Retinal pigment epithelial cell (primary cell): ENCODE measurements around the gene SGPP2.

ENCODE experiments used
- DNase-seq: peaks from one replicate; pipeline ENCODE4 v3.0.0-alpha.2; 2010; ENCODE audit warnings: low read depth
- H3K4me3 ChIP-seq: 2 replicates; pipeline ENCODE4 v1.5.1; 2011; ENCODE audit warnings: mild to moderate bottlenecking, low read length, control low read depth, moderate library complexity
- TF ChIP-seq, protein P1 (sequence below): conservative IDR thresholded peaks from 2 replicates; pipeline ENCODE4 v1.5.1; 2011; ENCODE audit warnings: low read depth, low read length, control low read depth, inconsistent platforms

Gene SGPP2

DNA sequence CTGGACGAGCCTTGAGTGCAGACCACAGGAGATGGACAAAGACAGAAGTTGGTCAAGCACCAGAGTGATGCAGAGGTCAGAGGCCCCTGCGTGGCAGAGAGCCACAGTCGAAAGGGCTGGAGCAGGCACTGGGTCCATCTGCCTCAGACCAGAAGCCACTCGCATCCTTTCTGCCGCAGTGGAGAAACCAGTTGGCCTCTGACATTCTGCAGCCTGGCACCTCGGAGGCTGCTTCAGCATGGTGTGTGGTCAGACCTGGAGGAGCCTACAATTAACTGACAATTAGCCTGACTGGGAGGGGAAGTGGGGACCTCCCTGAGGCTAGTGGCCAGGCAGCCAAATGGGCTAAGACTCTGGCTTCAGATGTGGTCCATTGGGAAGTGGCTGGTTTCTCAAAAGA lies 111.1 kb downstream of the SGPP2 start:
- TF ChIP-seq, protein P1, sequence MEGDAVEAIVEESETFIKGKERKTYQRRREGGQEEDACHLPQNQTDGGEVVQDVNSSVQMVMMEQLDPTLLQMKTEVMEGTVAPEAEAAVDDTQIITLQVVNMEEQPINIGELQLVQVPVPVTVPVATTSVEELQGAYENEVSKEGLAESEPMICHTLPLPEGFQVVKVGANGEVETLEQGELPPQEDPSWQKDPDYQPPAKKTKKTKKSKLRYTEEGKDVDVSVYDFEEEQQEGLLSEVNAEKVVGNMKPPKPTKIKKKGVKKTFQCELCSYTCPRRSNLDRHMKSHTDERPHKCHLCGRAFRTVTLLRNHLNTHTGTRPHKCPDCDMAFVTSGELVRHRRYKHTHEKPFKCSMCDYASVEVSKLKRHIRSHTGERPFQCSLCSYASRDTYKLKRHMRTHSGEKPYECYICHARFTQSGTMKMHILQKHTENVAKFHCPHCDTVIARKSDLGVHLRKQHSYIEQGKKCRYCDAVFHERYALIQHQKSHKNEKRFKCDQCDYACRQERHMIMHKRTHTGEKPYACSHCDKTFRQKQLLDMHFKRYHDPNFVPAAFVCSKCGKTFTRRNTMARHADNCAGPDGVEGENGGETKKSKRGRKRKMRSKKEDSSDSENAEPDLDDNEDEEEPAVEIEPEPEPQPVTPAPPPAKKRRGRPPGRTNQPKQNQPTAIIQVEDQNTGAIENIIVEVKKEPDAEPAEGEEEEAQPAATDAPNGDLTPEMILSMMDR = no peak
- H3K4me3 ChIP-seq = no peak overlapping the region
- DNase-seq = no peak

DNA sequence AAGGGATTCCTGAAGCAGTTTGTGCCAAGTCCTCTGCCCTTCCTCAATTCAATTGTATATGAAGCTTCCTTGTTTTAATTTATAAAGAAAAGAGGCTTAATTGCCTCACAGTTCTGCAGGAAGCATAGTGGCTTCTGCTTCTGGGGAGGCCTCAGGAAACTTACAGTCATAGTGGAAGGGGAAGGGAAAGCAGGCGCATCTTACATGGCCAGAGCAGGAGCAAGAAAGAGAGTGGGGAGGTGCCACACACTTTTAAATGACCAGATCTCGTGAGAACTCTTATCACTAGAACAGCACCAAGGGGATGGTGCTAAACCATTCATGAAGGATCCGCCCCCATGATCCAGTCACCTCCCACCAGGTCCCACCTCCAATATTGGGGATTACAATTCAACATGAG lies 114.2 kb downstream of the SGPP2 start:
- TF ChIP-seq, protein P1 = no peak
- DNase-seq = no peak
- H3K4me3 ChIP-seq = no peak overlapping the region

DNA sequence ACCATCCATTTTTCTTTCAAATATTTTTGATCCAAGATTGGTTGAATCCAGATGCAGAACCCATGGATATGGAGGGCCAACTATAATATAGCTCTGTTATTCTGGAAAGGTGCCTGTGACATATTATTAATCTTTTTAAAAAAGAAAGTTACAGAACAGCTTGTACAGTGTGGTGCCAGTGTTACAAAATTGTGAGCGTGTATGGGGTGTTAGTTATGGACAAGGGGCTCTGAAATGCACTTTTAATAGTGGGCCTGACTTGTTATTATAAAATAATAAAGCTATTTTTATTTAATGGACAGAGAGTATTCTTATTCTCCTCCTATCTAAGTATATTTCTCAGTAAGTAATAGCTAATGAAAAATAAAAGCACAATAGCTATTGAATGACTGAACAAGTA lies 120.3 kb downstream of the SGPP2 start:
- TF ChIP-seq, protein P1 = no peak
- DNase-seq = no peak
- H3K4me3 ChIP-seq = no peak overlapping the region

DNA sequence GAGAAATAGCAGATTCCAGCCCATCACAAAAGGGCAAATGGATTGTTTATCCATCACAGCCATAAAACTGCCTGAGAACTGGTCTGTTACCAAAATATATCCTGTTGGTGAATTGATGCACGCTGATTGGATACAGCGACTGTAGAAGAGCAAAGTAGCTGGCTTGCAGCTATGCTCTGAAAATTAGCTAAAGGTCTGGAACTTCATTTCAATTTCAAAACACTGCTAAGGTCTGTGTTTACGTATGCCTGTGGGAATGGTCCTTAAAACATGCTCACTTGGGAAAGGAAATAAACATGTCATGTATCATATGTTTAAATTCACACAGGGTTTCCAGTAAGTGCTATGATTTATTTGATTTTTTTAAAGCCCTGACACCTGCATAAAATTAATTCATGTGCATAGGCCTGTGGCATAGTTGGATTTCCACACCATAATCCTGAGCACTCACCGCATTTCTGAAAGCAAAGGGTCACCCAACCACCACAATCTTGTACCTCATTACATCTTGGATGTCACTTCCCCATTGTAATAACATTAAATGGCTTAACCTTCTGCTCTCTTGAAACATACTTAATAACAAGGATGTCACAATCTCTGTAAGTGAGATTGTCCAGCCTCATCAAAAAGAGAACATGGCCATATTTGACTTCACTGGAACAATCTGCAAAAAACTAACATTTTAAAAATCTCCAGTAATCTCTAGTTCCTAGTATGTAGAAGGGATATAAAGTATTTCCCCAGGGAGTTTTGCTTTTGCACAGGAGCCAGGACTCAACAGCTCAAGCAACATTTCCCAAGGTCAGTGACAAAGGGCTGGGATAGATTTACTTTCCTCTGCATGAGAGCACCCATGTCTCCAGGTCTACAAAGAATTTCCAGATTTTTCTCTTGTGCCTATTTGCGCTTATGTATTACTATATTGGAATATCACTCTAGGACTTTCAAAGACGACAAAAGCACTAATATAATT lies 121.8 kb downstream of the SGPP2 start:
- TF ChIP-seq, protein P1 = no peak
- DNase-seq = no peak
- no peak overlapping the region for H3K4me3 ChIP-seq

DNA sequence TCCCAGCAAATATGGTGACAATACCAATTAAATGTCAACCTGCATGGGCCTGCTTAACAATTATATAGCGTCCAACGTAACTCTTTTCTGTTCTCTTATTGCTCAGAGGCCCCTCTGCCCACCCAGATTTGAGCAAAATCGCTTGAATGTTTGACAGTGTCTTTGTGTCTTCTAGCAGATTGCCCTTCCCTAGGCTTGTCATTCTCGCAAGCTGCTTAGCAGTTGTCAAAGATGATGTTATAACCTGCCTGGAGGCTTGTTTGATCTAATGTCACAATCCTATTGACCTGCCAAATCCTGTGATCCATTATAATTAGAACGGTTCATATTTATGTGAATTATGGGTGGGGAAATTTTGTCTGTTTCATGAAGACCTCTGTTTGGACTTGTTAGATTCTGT lies 122.7 kb downstream of the SGPP2 start:
- no peak for DNase-seq
- no peak overlapping the region for H3K4me3 ChIP-seq
- TF ChIP-seq, protein P1 = no peak

DNA sequence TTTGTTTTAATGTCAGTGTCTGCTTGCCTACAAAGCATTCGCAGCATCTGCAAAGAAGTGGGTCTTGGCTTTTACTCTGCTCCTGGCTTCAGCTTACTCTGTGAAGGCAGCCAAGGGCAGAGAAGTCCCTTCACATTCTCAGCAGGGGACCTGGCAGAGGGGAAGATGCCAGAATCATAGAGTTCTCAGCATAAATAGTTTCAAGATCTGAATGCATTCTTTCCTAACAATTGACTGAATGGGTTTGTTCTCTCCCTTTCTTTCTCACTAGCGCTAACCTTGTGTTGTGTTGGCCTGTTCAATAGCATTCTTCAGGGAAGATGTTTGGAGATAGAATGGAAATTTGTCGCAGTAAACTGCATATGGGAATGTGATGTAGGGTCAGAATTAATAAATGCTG lies 124.6 kb downstream of the SGPP2 start:
- TF ChIP-seq, protein P1 = no peak
- no peak for DNase-seq
- H3K4me3 ChIP-seq = no peak overlapping the region

DNA sequence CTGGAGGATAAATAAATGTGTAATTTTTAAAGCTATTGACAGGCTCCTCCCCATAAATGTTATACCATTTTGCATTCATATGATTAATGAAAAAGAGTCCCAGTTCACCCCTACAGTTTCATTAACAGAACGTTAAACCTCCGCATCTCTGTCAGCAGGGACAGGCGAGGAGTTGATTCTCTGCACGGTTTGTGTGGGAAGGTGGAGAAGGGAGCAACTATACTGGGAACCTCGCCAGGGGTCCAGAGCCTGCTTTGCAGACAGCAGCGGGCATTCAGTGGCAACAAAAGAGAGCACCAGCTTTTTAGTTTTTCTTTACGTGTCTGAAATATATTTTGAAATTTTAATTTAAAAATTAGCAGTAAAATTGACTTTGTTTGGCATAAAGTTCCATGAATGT lies 130.2 kb downstream of the SGPP2 start:
- no peak overlapping the region for H3K4me3 ChIP-seq
- no peak for DNase-seq
- TF ChIP-seq, protein P1 = no peak
